HG03457 (cell line): ENCODE measurements around the gene VAMP1.
"Not testable (repeated sequence)": the region's sequence is repeated elsewhere in the genome, so short reads cannot be mapped to it uniquely, and the experiment has no call there.

ENCODE experiments used
- ATAC-seq: cut with Tn5 transposase; IDR thresholded peaks from one replicate; pipeline ENCODE4 v1.9.1; 2021; ENCODE audit warnings: moderate number of reproducible peaks; ENCODE audit not compliant: unreplicated experiment

Gene VAMP1

DNA sequence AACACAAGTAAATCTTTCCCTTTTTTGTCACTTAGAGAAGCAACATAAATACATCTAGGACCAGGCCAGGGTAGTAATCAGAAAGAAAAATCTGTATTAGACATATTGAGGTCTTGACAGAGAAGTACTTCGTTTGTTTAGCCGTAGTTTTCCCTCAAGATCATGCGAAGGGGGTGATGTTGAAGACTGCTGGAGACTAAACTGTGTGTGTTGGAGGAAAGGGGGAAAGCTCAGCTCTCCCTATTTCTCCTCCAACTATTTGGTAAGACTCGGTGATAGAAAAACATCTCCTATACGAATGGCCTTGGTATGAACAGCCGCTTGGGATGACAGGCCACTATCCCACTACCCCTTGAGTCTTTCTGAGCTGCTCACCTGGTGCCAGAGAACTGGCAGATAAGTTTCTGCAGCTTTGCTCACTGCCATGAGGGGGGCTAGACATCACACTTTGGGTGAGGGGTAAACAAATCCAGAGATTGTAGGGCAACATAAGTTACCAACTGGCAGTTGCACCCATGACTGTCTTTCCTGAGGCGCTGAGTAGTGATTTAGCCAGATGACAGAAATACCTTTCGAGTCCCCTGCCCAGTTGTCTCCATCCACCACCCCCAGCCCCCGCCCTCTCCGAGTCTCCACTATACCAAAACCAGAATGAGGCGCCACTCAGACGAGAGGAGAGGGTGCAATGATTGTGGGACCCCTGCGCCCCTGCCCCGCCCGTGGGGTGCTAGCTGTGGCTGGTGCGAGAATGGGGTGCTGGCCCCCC, 685 bp downstream of the VAMP1 start:
- ATAC-seq, result no peak

DNA sequence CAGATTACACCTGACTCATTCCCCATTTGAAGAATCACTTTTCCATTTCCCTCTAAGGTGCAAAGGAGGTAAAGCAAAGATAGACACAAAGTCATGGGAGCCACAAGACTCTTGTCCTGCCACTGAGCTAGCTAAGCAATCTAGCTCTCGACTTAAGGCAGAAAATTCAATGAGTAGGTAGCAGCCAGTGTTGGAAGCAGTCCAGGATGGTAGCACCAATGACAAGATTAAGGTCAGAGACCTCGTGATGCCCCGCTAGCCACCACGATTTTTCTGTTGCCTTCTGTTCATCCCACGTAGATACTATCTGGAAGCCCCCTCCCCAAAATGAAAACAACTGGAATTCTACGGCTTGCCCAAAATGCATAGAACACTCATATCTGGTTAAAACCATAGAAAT, 1.4 kb downstream of the VAMP1 start:
- no peak for ATAC-seq

DNA sequence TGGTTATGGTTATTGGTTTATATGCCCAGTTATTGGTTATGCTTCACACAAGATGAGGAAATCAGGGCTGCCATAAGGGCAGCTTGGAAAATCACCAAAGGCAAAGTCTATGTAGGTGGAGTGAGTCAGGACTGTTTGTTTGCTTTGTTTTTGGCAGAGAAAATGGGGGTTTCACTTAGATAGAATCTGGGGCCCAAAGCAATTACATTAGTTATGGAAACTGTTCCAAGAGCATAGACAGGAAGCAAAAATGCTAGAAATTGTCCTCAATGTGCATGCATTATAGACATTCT, 2.2 kb downstream of the VAMP1 start:
- ATAC-seq, result no peak

DNA sequence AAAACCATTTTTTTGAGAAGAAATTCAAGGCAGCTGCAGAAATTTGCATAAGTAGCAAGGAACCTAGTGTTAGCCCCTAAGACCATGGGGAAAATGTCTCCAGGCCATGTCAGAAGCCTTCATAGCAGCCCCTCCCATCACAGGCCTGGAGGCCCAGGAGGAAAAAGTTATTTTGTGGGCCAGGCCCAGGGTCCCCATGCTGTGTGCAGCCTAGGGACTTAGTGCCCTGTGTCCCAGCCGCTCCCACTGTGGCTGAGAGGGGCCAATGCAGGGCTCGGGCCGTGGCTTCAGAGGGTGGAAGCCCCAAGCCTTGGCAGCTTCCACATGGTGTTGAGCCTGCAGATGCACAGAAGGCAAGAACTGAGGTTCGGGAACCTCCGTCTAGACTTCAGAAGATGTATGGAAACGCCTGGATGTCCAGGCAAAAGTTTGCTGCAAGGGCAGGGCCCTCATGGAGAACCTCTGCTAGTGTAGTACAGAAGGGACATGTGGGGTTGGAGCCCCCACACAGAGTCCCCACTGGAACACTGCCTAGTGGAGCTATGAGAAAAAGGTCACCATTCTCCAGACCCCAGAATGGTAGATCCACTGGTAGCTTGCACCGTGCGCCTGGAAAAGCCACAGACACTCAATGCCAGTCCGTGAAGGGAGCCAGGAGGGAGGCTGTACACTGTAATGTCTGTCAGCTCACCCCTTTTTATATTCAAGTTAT, 2.8 kb downstream of the VAMP1 start:
- not testable (repeated sequence) for ATAC-seq

DNA sequence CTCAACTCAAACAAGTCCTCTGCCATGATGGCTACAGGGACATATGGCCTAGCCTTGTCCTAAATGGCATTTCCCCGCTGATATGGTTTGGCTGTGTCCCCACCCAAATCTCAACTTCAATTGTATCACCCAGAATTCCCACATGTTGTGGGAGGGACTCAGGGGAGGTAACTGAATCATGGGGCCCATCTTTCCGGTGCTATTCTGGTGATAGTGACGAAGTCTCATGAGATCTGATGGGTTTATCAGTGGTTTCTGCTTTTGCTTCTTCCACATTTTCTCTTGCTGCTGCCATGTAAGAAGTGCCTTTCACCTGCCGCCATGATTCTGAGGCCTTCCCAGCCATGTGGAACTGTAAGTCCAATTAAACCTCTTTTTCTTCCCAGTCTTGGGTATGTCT, 3.7 kb downstream of the VAMP1 start:
- ATAC-seq, result not testable (repeated sequence)

DNA sequence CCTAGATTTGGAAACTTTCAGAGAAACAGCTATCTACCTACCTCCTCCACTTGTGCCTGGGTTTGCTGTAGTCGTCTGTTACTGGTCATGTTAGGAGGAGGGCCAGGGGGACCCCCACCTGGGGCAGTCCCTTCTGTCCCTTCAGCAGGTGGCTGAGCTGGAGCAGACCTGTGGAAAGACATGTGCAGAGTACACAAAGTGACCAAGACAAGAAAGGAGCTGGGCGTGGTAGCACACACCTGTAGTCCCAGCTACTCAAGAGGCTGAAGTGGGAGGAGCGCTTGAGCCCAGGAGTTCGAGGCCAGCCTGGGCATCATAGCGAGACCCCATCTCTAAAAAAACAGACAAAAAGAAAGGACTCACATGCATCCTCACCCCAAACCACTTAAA, 4.3 kb downstream of the VAMP1 start:
- ATAC-seq, result no peak

DNA sequence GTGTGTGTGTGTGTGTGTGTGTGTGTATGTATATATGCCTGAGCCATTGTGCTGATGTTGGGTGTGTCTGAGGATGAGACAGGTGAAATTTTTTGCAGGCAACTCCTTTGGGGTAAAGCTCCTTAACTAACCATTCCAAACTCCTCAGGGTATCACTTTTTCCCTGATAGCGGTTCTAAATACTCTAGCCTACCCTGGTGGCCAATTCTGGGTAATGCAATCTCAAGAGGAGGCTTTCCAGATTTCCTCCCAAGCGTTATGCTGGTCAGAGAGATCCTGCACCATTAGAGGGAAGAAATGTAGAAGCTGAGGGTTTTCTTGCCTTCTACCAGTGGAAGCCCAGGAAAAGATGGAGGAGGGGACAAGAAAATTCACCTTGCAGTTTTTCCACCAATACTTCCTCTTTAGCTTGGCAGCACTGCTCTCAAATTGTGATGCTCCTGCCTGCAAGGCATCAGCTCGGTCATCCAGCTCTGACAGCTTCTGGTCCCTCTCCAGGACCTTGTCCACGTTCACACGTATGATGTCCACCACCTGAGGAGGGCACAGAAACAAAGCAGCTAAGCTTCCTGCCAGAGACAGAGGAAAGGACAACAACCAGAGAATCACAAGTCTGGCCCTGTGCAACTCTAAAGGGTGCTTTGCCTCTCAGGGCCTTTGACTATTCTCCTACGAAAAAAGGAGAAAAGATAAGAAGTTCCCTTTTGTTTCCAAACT, 4.9 kb downstream of the VAMP1 start:
- ATAC-seq, result no peak

DNA sequence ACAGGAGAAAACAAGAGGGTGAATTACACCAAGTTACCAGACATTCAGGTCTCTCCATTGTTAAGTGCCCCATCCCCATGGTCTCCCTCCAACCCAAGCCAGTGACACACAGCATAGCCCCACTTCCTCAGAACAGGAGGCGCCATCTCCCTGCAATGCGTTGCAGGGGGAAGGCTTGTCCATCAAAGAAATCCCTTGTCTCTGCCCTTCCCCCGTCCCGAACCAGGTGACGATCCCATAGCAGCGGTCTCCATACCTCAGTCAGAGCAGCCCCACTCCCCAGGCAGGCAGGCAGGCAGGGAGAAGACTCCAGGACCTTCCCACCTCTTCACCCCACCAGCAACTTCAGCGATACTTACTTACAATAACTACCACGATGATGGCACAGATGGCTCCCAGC, 5.9 kb downstream of the VAMP1 start:
- ATAC-seq, result no peak

DNA sequence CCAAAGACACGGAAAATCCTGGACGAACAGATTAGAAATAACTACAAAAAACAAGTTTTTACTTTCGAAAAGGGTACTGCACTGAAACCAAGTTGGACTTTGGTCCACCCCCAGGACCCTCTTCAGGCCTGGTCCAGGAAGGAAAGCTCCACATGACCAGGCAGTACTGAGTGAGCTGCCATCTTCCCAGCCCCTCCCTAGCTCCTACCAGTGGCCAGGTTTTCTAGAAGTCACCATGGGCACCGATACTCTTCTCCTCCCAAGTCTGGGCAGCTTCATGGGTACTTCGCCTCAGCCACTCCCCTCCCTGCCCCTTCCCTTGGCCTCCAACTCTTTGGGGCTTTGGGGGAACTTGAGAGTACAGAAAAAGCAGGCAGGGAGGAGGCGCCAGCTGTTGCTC, 6.6 kb downstream of the VAMP1 start:
- ATAC-seq, result no peak

DNA sequence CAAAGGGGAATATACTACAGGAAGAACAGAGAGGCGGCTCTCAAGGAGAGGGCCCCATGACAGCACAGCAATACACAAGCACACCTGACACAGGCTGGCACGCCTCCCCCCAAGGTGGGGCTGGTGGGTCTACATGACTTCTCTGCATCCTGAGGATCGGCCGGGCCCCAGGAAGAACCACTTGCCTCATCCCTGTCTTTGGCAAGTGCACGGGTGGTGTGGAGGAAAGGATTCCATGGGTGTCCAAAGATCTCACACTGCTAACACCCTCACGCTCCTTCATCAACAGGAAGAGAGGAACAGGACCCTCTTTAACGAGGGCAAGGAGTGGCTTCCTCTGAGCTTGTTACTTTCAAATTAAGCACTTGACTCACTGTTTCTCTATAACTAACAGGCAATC, 7.3 kb downstream of the VAMP1 start:
- ATAC-seq, result no peak

DNA sequence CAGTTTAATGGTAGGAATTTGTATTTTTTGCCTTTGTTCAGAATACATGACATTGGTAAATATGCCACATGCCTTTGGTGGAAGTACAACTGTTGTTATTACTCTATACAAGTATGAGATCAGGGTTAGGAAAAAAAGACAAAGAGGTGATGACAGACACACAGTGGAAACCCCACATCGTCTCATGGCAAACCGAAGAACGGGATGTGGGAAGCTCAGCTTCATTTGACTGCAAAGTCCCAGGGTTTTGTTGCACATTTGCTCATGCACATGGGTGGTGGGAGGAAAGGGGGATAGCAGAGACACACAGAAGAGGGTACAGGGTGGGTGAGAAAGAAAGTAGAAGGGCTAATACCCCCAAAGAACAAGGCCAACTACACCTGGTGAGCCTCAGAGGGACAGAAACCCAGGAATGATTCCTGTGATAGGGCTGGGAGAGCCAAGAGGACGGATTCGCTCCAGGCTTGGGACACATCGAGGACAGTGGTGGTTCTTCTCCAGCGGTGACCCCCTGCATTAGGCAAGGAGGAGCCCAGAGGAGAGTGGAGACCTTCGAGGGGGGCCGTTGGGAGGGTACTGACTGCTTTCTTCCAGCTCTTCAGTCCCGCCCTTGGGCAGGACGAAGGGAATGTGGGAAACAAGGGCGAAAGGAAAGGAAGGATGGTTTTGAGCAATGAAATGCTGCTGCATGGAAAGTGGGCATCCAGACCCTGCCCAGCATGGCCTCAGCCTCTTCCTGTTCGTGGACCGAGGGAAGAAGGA, 8.1 kb downstream of the VAMP1 start:
- peak; percentile 10 for ATAC-seq

DNA sequence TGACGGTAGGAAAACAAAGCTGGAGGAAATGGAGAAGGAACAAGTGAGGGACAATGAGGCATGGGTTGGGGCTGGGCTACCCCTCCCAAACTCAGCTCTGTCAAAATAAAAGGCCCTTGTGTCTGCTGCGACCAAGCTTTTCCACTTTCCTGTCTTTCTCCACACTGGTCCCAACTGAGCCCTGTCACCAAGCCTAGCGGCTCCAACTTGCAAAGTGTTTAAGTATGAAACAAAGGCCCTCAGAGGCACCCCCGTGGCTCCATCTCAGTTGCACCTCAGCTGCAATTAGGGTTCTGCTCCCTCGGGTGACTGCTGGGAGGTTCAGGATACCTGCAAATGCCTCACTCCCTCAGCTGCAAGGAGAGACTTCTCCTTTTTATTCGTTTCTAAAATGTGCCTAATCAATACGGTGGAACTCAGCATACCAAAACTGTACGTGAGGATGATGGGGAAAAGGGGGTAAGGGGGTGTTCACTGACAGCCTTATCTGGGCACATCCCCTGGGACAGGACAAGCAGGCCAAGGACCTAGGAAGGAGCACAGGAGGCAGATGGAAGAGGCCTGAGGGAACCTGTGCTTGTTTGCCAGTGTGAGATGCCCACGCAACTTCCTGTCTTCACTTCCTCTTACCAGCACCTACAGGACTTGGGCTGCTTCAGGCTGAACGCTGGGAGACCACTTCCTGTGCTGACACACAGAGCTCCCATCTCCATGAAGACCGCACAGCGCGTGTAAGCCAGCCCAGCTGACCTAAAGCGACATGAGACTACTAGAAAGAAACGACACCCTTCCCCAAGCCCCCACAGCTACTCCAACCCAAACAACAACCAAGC, 8.9 kb downstream of the VAMP1 start:
- ATAC-seq, result peak; percentile 66

DNA sequence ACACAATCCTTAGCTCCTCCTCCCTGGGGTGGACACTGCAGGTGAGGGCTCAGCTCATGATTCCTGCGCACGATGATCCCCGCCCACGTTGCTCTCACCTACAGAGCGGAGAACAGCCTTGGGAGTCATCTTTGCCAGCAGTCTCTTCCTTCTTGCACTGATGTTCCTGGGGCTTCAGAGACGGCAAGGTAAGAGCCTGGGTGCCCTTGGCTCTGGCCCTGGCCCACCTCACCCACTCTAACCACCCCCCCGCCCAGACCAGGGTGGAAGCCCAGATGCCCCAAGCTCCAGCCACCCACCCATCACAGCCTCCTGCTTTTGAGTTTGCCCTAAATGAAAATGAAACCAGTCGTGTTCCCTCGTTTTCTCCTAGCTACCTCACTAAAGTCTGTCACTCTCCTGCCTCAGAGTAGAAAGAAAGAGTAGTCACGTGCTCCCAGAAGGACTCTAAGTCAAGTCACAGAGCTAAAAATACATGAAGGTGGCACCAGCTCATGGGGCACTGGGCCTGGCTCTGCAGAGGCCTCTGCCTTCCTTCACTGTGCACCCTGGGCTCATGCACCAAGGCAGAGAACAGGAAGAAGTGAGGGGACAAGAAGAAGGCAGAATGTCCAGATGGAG, 9.6 kb downstream of the VAMP1 start:
- no peak for ATAC-seq

DNA sequence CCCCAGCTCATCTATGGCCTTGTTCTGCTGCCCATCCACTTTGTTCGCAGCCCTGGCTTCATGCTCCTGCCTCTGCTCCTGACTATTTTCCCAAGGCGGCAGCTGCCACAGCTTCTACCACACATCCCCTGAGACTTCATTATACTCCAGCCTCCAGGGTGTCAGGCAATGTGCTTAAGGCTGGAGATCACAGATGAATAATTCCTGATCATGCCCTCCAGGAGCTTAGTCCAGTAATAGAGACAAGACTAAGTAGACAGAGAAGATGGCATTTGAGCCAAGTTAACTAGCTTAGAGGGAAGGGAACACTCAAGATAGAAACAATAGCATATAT, 11.5 kb downstream of the VAMP1 start:
- no peak for ATAC-seq

DNA sequence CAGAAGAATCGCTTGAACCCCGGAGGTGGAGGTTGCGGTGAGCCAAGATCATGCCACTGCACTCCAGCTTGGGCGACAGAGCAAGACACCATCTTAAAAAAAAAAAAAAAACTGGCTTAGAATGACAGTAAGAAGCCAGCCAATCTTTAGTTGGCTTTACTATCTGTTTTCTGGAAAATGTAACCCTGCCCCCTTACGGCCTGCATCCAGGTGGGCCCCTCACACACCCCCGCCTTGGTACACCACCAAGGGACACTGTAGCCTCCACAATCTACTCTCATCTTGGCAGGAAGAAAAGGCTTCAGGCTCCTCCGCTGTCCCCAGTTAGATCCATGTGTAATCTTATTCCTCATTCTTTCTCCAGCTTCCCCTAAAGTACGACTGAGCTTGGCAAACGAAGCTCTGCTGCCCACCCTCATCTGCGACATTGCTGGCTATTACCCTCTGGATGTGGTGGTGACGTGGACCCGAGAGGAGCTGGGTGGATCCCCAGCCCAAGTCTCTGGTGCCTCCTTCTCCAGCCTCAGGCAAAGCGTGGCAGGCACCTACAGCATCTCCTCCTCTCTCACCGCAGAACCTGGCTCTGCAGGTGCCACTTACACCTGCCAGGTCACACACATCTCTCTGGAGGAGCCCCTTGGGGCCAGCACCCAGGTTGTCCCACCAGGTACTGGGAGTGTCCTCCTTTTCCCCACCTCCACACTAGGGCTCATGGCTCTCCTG, 12.0 kb downstream of the VAMP1 start:
- ATAC-seq, result no peak

DNA sequence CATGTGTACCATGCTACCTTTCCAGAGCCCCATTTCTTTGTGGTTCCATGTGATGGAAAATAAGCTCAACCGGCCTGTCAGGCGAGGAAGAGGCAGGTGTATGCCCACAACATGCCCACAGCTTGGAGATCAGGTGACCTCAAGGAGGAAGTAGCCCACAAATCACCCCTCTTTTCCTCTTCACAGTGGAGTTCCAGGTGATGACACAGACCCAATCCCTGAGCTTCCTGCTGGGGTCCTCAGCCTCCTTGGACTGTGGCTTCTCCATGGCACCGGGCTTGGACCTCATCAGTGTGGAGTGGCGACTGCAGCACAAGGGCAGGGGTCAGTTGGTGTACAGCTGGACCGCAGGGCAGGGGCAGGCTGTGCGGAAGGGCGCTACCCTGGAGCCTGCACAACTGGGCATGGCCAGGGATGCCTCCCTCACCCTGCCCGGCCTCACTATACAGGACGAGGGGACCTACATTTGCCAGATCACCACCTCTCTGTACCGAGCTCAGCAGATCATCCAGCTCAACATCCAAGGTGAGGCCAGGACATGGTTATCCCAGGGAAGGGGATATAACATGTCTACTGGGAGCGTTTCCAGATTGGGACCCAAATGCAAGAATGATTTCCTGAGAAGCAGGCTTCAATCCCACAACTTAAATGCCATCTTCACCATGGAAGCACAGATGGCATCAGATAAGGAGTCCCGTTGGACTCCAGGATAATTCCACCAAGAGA, 13.1 kb downstream of the VAMP1 start:
- no peak for ATAC-seq

DNA sequence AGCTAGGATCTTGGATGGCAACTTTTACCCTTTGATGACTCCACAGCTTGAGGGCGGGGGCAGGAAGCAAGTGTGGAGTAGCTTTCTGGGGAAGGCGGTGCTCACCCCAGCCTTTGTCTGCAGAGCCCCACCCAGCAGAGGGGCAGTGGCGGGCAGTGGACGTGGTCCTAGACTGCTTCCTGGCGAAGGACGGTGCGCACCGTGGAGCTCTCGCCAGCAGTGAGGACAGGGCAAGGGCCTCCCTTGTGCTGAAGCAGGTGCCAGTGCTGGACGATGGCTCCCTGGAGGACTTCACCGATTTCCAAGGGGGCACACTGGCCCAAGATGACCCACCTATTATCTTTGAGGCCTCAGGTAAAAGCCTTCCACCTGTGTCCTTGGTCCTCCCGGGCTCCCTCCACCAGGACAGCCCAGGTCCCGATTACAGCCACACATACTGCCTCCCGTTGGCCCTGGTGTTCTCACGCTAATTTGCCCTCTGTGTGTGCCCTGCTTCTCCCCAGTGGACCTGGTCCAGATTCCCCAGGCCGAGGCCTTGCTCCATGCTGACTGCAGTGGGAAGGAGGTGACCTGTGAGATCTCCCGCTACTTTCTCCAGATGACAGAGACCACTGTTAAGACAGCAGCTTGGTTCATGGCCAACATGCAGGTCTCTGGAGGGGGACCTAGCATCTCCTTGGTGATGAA, 17.4 kb downstream of the VAMP1 start:
- ATAC-seq, result no peak

DNA sequence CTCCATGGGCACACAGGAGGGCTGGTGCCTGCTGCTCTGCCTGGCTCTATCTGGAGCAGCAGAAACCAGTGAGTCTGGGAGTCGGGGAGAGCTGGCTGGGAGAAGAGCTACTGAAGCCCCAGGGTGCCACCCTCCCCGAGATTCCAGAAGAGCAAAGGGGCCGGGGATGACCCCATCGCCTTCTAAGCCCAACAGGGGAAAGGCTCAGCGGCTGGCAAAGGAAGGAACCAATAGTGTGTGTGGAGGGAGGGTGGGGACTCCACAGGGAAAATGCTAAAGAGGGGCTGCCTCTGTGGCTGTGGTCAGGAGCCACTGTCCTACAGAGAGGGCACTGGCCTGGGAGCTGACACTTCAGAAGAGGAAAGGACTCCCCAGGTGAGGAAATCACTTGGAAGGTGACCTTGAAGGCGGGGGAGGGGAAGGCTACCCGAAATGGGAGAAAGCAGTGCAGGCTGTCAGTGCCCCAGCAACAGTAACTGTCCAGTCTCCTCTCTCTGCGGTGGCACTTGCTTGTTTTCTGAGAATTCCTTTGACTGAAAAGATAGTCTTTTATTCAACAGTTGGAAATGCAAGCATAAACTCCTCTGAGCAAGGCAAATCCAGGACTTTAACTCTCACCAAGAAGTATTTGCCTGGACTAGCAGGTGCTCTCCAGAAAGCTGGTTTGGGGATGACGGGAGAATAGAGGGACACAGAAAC, 18.1 kb downstream of the VAMP1 start:
- no peak for ATAC-seq
